Stimulated activated naive CD8-positive, alpha-beta T cell treated with anti-CD3 and anti-CD28 coated beads, Interleukin-15, amount 100 ng/mL, for 72 hours (primary cell): Measurements from ENCODE around the gene EIF2A.
"Not testable (repeated sequence)": the region's sequence is repeated elsewhere in the genome, so short reads cannot be mapped to it uniquely, and the experiment has no call there.

Experiments
- ATAC-seq: fragments of 150-1000 bp; cut with Tn5 transposase; 2 replicates; pipeline ENCODE4 v1.10.0; 2021; ENCODE audit warnings: mild to moderate bottlenecking, moderate library complexity
- DNase-seq, 2 donors: peaks; one replicate each; pipeline ENCODE4 v3.0.0; 2021 to 2022
- H3K27ac Mint-ChIP-seq, 2 donors: one replicate each; pipeline ENCODE4 v1.8.0; 2022; ENCODE audit warnings: mild to moderate bottlenecking in 2 of 2, mixed read lengths in 2 of 2, moderate library complexity in 2 of 2
- H3K27me3 Mint-ChIP-seq: one replicate; pipeline ENCODE4 v1.8.0; 2022; ENCODE audit warnings: mixed read lengths
- H3K4me1 Mint-ChIP-seq: one replicate; pipeline ENCODE4 v1.8.0; 2022; ENCODE audit warnings: mild to moderate bottlenecking, mixed read lengths
- H3K4me3 Mint-ChIP-seq, 2 donors: one replicate each; pipeline ENCODE4 v1.8.0; 2022; ENCODE audit warnings: mild to moderate bottlenecking in 2 of 2, mixed read lengths in 2 of 2, moderate library complexity in 1 of 2
- H3K9me3 Mint-ChIP-seq, 2 donors: one replicate each; pipeline ENCODE4 v1.8.0; 2022; ENCODE audit warnings: mixed read lengths in 2 of 2

EIF2A gene

DNA sequence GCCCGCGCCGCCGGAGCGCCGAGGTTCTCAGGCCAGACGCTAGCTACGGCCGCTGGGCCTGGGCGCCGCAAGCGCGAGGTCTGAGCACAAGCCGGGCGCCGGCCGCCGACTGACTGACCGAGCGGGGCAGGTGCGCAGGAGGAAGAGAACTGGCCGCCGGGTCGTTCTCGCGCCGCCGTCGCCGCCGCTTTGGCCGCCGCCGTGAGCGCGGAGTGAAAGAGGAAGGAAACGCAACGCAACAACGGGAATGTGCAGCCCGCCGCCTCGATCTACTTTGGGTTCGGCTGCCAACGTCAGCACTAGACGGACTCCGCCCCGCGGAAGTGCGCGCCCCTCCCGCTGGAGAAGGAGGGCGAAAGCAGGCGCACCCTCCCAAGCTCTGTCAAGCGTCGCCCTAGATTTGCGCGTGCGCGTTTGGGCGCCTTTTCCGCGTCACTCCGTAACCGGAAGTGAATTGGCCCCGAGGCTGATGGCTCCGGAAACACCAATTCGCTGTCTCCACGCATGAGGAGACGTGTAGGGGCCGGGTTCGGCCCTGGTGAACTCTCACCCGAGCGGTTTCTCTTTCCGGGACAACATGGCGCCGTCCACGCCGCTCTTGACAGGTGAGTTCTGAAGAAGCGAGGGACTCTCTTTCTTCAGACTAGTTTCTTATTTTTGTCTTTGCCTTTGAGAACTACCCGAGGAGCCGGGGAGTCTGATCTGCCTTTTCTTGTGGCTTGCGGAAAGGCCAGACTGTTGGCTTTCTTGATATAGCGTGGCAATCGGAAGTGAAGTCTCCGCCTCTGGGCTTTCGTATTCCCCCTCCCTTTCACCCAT, at the start of gene EIF2A, which contains the start of gene SERP1:
TSS of gene EIF2A (plus strand) at position 562 of the 819 bp plus-strand sequence. CDS start at position 578, 16 bp downstream.
TSS of gene SERP1 (minus strand) at position 271 of the 819 bp plus-strand sequence. CDS start 361 bp downstream, outside the sequence.
- peak; percentile 98 to 99 for DNase-seq
- no peaks in the 10 kb centered on the region for H3K9me3 Mint-ChIP-seq

DNA sequence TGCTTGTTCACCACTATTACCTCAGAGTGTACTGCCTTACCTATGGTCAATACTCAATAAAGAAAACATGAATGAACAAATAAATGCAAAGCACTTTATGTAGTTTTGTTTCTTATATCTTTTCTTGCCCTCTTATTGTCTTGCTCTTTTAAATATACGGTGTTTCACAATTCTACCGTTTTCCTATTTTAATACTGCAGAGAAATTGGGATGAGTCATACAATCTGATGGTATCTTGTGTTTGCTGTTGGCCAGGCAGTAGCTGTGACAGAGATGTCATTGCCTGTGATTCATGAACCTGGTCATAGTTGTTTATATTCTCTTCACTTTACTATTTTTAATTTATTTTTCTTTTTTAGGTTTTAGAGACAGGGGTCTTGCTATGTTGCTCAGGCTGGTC, 48.6 kb upstream of the EIF2A start:
- H3K4me1 Mint-ChIP-seq: peaks cover 6% of the 10 kb centered on the region
- H3K27ac Mint-ChIP-seq: no peak overlapping the region
- peaks cover 7 to 14% of the 10 kb centered on the region in 2 donors for H3K9me3 Mint-ChIP-seq
- peaks cover 8% of the 10 kb centered on the region for H3K27me3 Mint-ChIP-seq
- no peak for ATAC-seq
- no peak overlapping the region for H3K4me3 Mint-ChIP-seq
- no peak for DNase-seq

More for the DNA sequence above, at the start of gene EIF2A, which contains the start of gene SERP1:
- Mint-ChIP-seq H3K27me3 (no peaks in the 10 kb centered on the region), H3K27ac (peak within 1 kb of the TSS; percentile 99), H3K4me1 (peaks cover 69% of the 10 kb centered on the region), H3K4me3 (peak within 1 kb of the TSS; percentile 97)
- ATAC-seq: peak; percentile 95

DNA sequence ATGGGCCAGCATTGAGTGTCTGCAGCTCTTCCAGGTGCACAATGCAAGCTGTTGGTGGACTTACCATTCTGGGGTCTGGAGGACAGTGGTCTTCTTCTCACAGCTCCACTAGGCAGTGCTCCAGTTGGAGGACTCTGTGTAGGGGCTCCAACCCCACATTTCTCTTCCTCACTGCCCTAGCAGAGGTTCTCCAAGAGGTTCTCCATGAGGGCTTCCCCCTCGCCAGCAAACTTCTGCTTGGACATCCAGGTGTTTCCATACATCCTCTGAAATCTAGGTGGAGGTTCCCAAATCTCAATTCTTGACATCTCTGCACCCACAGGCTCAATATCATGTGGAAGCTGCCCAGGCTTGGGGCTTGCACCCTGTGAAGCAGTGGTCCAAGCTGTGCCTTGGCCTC, 45.6 kb upstream of the EIF2A start:
- Mint-ChIP-seq H3K9me3 (peaks cover 7 to 14% of the 10 kb centered on the region in 2 donors), H3K27me3 (peaks cover 16% of the 10 kb centered on the region)
- not testable (repeated sequence) for DNase-seq, H3K4me1 Mint-ChIP-seq, ATAC-seq, H3K4me3 Mint-ChIP-seq, H3K27ac Mint-ChIP-seq

DNA sequence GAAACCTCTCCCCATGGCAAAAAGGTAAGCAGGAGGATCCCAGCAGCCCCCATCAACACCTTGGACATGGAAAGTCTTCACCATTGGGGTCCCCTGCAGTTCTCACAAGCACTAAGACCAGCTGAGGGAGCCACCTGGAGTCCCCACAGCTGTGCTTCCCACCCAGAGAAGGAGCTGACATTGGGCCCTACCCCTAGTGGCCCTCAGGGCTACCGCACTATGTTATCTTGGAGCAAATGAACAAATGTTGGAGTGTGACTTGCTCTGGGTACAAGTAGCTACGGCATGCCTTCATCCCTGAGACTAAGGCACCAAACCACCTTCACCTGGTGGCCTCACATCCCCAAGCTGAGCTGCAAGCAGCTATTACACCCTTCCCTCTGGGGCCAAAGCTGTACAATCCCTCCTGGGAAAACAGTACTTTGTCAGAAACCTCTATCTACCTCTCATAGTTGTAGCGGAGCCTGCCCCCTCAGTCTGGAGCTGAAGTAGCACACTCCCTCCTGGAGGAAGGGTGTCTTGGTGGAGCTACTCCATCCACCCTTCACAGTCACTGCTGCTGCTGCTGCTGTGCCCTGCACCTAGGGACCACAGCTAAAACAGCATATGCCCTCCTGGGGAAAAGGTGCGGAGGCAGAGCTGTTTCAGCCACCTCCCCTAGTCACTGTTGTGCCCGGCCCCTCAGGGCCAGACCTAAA, 43.0 kb upstream of the EIF2A start:
- H3K27me3 Mint-ChIP-seq: peaks cover 22% of the 10 kb centered on the region
- ATAC-seq (no peak), DNase-seq (no peak)
- peaks cover 18% of the 10 kb centered on the region for H3K4me1 Mint-ChIP-seq
- H3K27ac Mint-ChIP-seq: no peak overlapping the region
- no peak overlapping the region for H3K4me3 Mint-ChIP-seq
- peaks cover 7 to 14% of the 10 kb centered on the region in 2 donors for H3K9me3 Mint-ChIP-seq

DNA sequence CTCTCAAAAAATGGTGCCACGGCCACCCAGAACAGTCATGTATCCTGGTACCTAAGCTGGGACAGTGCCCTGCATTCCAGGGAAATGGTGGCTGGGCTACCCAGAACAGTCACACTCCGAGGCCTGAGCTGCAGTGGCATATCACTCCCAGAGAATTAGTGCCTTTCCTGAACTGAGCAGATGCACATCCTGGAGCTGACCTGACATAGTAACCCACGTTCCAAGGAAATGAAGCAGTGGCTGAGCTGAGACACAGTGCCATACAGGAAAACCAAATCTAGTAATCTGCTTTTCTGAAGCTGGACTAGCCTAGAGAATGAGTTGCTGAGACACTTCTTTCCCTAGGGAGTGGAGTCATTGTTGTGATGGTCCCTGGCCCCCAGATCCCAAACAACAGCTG, 42.1 kb upstream of the EIF2A start:
- no peak overlapping the region for H3K27ac Mint-ChIP-seq
- DNase-seq (no peak), ATAC-seq (no peak)
- peaks cover 7 to 14% of the 10 kb centered on the region in 2 donors for H3K9me3 Mint-ChIP-seq
- H3K4me3 Mint-ChIP-seq: no peak overlapping the region
- H3K4me1 Mint-ChIP-seq: peaks cover 21% of the 10 kb centered on the region
- peaks cover 22% of the 10 kb centered on the region for H3K27me3 Mint-ChIP-seq

DNA sequence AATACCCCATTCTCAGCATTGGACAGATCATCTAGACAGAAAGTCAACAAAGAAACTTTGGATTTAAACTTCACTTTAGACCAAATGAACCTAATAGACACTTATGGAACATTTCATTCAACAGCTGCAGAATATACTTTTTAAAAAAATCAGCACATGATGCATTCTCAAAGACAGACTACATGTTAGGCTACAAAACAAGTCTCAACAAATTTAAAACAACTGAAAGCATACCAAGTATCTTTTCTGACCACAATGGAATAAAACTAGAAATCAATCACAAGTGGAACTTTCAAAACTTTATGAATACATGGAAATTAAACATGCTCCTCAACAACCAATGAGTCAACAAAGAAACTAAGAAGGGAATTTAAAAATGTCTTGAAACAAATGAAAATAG, 38.2 kb upstream of the EIF2A start:
- H3K4me3 Mint-ChIP-seq: no peak overlapping the region
- peaks cover 15% of the 10 kb centered on the region for H3K4me1 Mint-ChIP-seq
- peaks cover 21% of the 10 kb centered on the region for H3K27me3 Mint-ChIP-seq
- H3K27ac Mint-ChIP-seq: no peak overlapping the region
- DNase-seq (no peak), ATAC-seq (no peak)
- H3K9me3 Mint-ChIP-seq: no peaks in the 10 kb centered on the region

DNA sequence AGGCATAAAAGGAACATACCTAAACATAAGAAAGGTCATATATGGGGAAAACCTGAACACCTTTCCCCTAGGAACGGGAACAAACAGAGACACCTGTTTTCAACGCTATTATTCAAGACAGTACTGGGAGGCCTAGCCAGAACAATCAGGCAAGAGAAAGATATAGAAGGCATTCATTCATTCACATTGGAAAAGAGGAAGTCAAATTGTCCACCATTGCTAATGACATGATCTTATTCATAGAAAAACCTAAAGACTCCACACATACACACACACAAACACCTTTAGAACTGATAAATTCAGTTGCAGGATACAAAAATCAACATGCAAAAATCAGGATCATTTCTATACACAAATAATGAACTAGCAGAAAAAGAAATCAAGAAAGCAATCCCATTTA, 36.8 kb upstream of the EIF2A start:
- H3K4me1 Mint-ChIP-seq: peaks cover 15% of the 10 kb centered on the region
- ATAC-seq (no peak), DNase-seq (no peak)
- no peaks in the 10 kb centered on the region for H3K9me3 Mint-ChIP-seq
- no peak overlapping the region for H3K27ac Mint-ChIP-seq
- H3K27me3 Mint-ChIP-seq: peaks cover 10% of the 10 kb centered on the region
- H3K4me3 Mint-ChIP-seq: no peak overlapping the region

DNA sequence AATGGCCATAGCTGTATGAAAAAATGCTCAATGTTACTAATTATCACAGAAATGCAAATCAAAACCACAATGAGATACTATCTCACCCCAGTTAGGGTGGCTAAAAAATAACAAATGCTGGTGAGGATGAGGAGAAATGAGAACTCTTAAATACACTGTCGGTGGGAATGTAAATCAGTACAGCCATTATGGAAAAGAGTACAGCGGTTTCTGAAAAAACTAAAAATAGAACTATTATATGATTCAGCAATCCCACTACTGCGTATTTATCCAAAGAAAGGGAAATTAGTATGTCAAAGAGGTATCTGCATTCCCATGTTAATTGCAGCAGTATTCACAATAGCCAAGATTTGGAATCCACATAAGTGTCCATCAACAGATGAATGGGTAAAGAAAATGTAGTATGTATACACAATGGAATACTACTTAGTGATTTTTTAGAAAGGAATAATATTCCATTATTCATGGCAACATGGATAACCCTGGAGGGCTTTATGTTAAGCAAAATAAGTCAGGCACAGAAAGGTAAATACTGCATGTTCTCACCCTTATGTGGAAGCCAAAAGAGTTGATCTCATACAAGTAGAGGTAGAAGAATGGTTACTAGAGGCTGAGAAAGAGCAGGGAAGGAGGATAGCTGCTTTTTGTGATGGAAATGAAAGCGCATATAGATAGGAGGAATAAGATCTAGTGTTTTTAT, 35.3 kb upstream of the EIF2A start:
- Mint-ChIP-seq H3K27me3 (peaks cover 10% of the 10 kb centered on the region), H3K27ac (no peak overlapping the region), H3K4me3 (no peak overlapping the region), H3K9me3 (no peaks in the 10 kb centered on the region), H3K4me1 (peaks cover 15% of the 10 kb centered on the region)
- ATAC-seq (no peak), DNase-seq (no peak)

DNA sequence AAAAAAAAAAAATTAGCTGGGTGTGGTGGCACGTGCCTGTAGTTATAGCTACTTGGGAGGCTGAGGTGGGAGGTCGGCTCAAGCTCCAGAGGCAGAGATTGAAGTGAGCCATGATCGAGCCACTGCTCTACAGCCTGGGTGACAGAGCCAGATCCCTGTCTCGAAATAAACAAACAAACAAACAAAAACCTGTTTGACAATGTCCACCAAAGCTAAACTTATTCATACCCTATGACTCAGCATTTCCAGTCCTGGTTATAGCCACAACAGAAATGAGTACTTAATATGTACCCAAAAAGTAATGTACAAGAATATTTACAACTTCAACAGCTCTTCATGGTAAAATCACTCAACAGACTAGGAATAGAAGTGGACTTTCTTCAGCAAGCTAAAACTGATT, 31.4 kb upstream of the EIF2A start:
- H3K27me3 Mint-ChIP-seq: no peaks in the 10 kb centered on the region
- H3K4me3 Mint-ChIP-seq: no peak overlapping the region
- DNase-seq (no peak), ATAC-seq (no peak)
- H3K4me1 Mint-ChIP-seq: no peaks in the 10 kb centered on the region
- peak overlapping the region in 1 of 2 donors; percentile 13 for H3K27ac Mint-ChIP-seq
- H3K9me3 Mint-ChIP-seq: no peaks in the 10 kb centered on the region

DNA sequence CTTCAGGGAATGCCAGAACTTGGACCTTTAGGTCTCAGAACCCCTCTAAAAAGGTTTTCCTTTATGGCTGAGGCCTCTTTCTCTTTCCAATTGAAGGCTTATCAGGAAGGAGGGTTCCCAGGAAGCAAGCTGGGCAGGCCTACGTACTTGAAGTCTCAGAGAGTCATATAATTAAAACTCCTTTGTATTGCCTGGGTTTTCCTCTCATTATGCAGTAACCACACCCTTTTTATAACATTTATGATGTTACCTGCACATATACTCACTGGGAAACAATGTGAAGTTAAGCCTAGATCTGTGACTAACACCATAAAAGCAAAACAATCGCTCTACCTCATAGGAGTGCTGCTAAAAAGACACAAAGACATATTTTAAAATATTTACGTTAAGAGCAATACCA, 27.6 kb upstream of the EIF2A start:
- Mint-ChIP-seq H3K4me3 (no peak overlapping the region), H3K27ac (no peak overlapping the region), H3K4me1 (no peaks in the 10 kb centered on the region), H3K27me3 (no peaks in the 10 kb centered on the region), H3K9me3 (no peaks in the 10 kb centered on the region)
- ATAC-seq (no peak), DNase-seq (no peak)

DNA sequence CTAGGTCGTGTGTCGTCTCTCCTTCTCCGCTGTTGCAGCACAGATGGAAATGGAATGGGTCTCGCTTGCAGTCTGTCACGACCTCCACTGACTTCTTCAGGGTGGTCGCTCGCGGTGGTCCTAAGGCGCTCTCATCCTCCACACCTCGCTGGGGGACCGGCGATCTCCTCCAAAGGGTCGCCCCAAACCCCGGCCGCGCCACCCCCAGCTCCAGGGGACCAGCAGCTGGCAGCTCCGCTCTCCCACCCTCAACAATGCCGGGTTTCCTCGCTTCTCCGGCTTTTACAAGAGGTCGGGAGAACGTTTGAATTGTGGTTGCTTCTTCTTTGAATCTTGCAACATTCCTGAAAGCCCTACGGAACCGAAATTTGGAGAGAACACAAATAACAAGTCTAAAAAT, 26.2 kb upstream of the EIF2A start:
- Mint-ChIP-seq H3K9me3 (no peaks in the 10 kb centered on the region), H3K27me3 (no peaks in the 10 kb centered on the region), H3K4me3 (no peak overlapping the region), H3K4me1 (no peaks in the 10 kb centered on the region), H3K27ac (no peak overlapping the region)
- no peak for DNase-seq
- no peak for ATAC-seq

DNA sequence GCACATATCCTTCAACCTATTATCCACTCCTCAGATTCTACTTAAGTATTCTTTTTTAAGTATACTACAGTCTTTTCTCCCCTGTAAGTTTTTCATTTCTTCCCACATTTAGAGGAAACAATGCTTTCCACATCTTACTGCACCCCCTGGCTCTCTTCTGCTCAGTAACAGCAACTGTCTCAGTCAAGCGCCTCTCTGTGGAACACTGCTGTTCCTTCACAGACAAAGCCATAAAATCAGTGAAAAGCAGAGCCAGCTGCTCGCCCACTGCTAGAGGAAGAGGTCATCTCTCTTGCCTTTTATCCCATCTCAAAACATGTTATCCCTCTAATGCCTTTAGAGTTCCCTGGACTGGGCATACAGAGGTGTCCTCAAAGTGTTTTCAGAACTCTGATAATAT, 25.1 kb upstream of the EIF2A start:
- ATAC-seq: no peak
- H3K4me3 Mint-ChIP-seq: no peak overlapping the region
- DNase-seq: no peak
- H3K27me3 Mint-ChIP-seq: no peaks in the 10 kb centered on the region
- H3K4me1 Mint-ChIP-seq: no peaks in the 10 kb centered on the region
- no peak overlapping the region for H3K27ac Mint-ChIP-seq
- no peaks in the 10 kb centered on the region for H3K9me3 Mint-ChIP-seq

DNA sequence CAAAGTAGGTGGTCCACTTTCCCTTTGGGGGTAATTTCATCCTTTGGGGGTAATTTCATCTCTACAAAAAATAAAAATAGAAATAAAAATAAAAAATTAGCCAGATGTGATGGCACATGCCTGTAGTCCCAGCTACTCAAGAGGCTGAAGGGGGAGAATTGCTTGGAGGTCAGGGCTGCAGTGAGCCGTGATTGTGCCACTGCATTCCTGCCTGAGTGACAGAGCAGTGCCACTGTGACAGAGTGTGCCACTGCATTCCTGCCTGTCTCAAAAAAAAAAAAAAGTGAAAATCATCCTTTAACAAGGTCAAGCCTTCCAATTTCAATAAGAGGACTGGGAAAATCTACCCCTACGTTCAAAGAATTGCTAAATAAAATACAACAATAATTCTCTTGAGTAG, 23.0 kb upstream of the EIF2A start:
- no peaks in the 10 kb centered on the region for H3K4me1 Mint-ChIP-seq
- H3K27me3 Mint-ChIP-seq: no peaks in the 10 kb centered on the region
- no peak overlapping the region for H3K4me3 Mint-ChIP-seq
- ATAC-seq (no peak), DNase-seq (no peak)
- no peak overlapping the region for H3K27ac Mint-ChIP-seq
- H3K9me3 Mint-ChIP-seq: no peaks in the 10 kb centered on the region

DNA sequence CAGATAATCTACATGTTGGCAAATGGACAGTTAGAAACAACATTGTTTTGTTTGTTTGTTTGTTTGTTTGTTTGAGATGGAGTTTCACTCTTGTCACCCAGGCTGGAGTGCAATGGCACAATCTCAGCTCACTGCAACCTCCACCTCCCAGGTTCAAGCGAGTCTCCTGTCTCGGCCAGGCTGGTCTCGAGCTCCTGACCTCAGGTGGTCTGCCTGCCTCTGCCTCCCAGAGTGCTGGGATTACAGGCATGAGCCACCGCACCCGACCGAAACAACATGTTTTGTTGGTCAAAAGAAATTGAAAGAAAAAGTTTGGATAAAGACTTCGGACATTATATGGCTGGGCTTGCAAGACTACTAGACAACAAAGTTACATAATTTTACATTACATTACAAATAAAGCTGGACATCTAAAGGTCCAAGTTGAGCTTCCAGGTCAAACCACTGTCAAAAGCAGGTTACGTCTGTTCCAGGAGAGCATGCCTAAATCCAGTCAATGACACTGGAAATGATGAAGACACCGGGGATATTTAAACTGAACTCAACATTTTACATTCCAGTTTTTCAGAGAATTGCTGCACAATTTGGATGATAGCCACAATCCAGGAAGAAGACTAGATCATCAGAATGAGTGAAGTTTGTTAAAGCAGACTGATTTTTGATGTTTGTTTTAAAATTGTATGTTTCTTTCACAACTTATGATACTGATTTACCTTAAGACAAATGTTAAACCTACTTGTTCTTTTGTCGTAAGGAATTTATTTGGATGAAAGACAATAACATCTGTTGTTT, 18.9 kb upstream of the EIF2A start:
- H3K4me3 Mint-ChIP-seq: no peak overlapping the region
- DNase-seq (no peak), ATAC-seq (no peak)
- no peaks in the 10 kb centered on the region for H3K9me3 Mint-ChIP-seq
- H3K27me3 Mint-ChIP-seq: no peaks in the 10 kb centered on the region
- H3K27ac Mint-ChIP-seq: no peak overlapping the region
- H3K4me1 Mint-ChIP-seq: peaks cover 11% of the 10 kb centered on the region

DNA sequence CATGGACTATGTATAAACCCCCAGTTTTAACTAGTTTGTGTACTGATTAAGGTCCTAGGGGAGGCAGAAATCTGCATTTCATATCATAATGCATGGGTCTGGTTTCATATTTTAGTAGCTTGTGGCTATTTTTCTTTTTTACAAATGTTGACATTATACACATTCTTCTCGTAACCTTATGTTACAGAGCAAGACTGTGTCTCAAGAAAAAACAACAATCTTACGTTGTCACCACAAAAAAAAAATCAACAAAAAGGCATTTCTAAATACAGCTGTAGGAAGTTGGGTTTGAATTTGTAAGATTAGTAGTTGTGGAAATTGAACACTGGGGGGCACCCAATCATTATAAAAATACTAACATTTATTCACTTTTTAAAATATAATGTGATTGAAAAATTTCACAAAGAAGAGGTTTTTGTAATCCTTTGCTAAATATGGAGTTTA, 18.2 kb upstream of the EIF2A start:
- no peak for ATAC-seq
- no peak for DNase-seq
- Mint-ChIP-seq H3K9me3 (no peaks in the 10 kb centered on the region), H3K27ac (no peak overlapping the region), H3K4me3 (no peak overlapping the region), H3K4me1 (peaks cover 11% of the 10 kb centered on the region), H3K27me3 (no peaks in the 10 kb centered on the region)
